GM23248 (cell line): ENCODE results near the gene CIRBP. TPM values are rescaled to one million over a fixed set of nuclear protein-coding genes. Genes with fewer than 3 reads are reported as not detected.

Source experiments
- DNase-seq: peaks from one replicate; pipeline ENCODE4 v3.0.0-alpha.2; 2015
- H2AFZ ChIP-seq: fragments of 200-600 bp; sonication (generic); 2 replicates; pipeline ENCODE4 v1.6.1; 2016; ENCODE audit warnings: antibody characterized with exemption
- H3F3A ChIP-seq: fragments of 200-600 bp; sonication (generic); 2 replicates; pipeline ENCODE4 v1.6.1; 2016; ENCODE audit warnings: mild to moderate bottlenecking, antibody characterized with exemption, mixed run types; ENCODE audit not compliant: insufficient read depth
- H3K27ac ChIP-seq: fragments of 200-600 bp; sonication (generic); 2 replicates; pipeline ENCODE4 v1.5.1; 2016; ENCODE audit warnings: mild to moderate bottlenecking
- H3K27me3 ChIP-seq: fragments of 200-600 bp; sonication (generic); replicated peaks from 2 replicates; pipeline ENCODE4 v1.6.1; 2016; ENCODE audit warnings: mild to moderate bottlenecking; ENCODE audit not compliant: insufficient read depth
- H3K36me3 ChIP-seq: fragments of 200-600 bp; sonication (generic); 2 replicates; pipeline ENCODE4 v1.6.1; 2016; ENCODE audit warnings: low read depth, mild to moderate bottlenecking
- H3K4me1 ChIP-seq: fragments of 200-600 bp; sonication (generic); 2 replicates; pipeline ENCODE4 v1.6.1; 2016; ENCODE audit warnings: mild to moderate bottlenecking; ENCODE audit not compliant: insufficient read depth
- H3K4me2 ChIP-seq: fragments of 200-600 bp; sonication (generic); one replicate; pipeline ENCODE4 v1.6.1; 2016; ENCODE audit warnings: mild to moderate bottlenecking; ENCODE audit not compliant: unreplicated experiment
- H3K4me3 ChIP-seq: fragments of 200-600 bp; sonication (generic); 2 replicates; pipeline ENCODE4 v1.5.1; 2016; ENCODE audit warnings: mild to moderate bottlenecking
- H3K79me2 ChIP-seq: fragments of 200-600 bp; sonication (generic); 2 replicates; pipeline ENCODE4 v1.6.1; 2016; ENCODE audit warnings: mild to moderate bottlenecking; ENCODE audit not compliant: insufficient read depth
- H3K9ac ChIP-seq: fragments of 200-600 bp; sonication (generic); 2 replicates; pipeline ENCODE4 v1.6.1; 2016; ENCODE audit warnings: mild to moderate bottlenecking
- H3K9me2 ChIP-seq: fragments of 200-600 bp; sonication (generic); 2 replicates; pipeline ENCODE4 v1.6.1; 2016; ENCODE audit warnings: mixed run types, mild to moderate bottlenecking, moderate library complexity; ENCODE audit not compliant: insufficient read depth
- H3K9me3 ChIP-seq: fragments of 200-600 bp; sonication (generic); one replicate; pipeline ENCODE4 v1.6.1; 2017; ENCODE audit warnings: low read depth
- H4K20me1 ChIP-seq: fragments of 200-600 bp; sonication (generic); 2 replicates; pipeline ENCODE4 v1.6.0; 2016; ENCODE audit not compliant: insufficient read depth
- EZH2 ChIP-seq: fragments of 200-600 bp; sonication (generic); IDR thresholded peaks from 2 replicates; pipeline ENCODE4 v1.6.1; 2018; ENCODE audit warnings: antibody characterized with exemption, mild to moderate bottlenecking; ENCODE audit not compliant: insufficient read depth, poor library complexity, severe bottlenecking
- EZH2phosphoT487 ChIP-seq: fragments of 200-600 bp; sonication (generic); IDR thresholded peaks from 2 replicates; pipeline ENCODE4 v1.6.1; 2018; ENCODE audit warnings: antibody characterized with exemption, moderate library complexity, mild to moderate bottlenecking, low read depth; ENCODE audit not compliant: insufficient read depth
- WGBS, 2 experiments: methylation state at CpG; one replicate each; pipeline ENCODE4 v1.1.6; 2015 to 2017; ENCODE audit warnings: low lambda C conversion rate in 2 of 2, low coverage in 1 of 2; ENCODE audit errors: missing lambda C conversion rate in 2 of 2; 5-methylcytosine and 5-hydroxymethylcytosine counted together
- in situ Hi-C: fragments of 300-500 bp; cut with MboI; formaldehyde crosslinking; loops from 2 replicates; pipeline ENCODE4 v1.15.0; 2020
- polyA plus RNA-seq: library from polyadenylated mRNA; unstranded; fragments of >200 nt; fragmentation: Nextera tagmentation; extraction: Ambion mirVana; gene quantifications from 2 replicates; pipeline ENCODE4 v1.2.1, GENCODE V29; 2016
- total RNA-seq: library from RNA; depleted of rRNA; stranded (reverse); fragments of >200 nt; shearing (Covaris generic); gene quantifications from 2 replicates; pipeline ENCODE4 v1.2.3, GENCODE V29; 2014

The CIRBP gene
- total and polyA plus RNA-seq, 2 experiments from 2014 or later, result 185 to 392 TPM

GRCh38 chr19:1259876-1260748 is 9.0 kb upstream of the CIRBP start:
- in situ Hi-C loops, result no loop called here
- H3K4me2 ChIP-seq, result peak overlapping the region; percentile 51
- H3K4me3 ChIP-seq, result peak overlapping the region; percentile 38; the same call in 1 of the 2 replicates
- peak; percentile 67 for DNase-seq
- peaks cover 32% of the 10 kb centered on the region for H3K79me2 ChIP-seq
- no peak for TF ChIP-seq EZH2phosphoT487
- no peak for TF ChIP-seq EZH2
- no peaks in the 10 kb centered on the region for H3K27me3 ChIP-seq
- no peaks in the 10 kb centered on the region for H4K20me1 ChIP-seq
- H3K9ac ChIP-seq, result peak overlapping the region; percentile 94
- 19 to 33% methylated on average over 10 to 31 of the region's 33 CpGs for WGBS, 2 experiments
- peaks cover 51% of the 10 kb centered on the region for H3F3A ChIP-seq
- H3K9me2 ChIP-seq, result no peaks in the 10 kb centered on the region
- H3K4me1 ChIP-seq, result peaks cover 41% of the 10 kb centered on the region
- no peaks in the 10 kb centered on the region for H3K9me3 ChIP-seq
- peak overlapping the region; percentile 98 for H3K27ac ChIP-seq
- H3K36me3 ChIP-seq, result peaks cover 25% of the 10 kb centered on the region; the same call in 1 of the 2 replicates
- no peak overlapping the region for H2AFZ ChIP-seq

- no peak for TF ChIP-seq EZH2phosphoT487
- TF ChIP-seq EZH2, result no peak
- Histone ChIP-seq H3F3A (peaks cover 46% of the 10 kb centered on the region), H3K9me3 (no peaks in the 10 kb centered on the region), H2AFZ (no peak overlapping the region), H3K4me1 (peaks cover 45% of the 10 kb centered on the region), H3K9ac (peak overlapping the region; percentile 94), H3K79me2 (peaks cover 24% of the 10 kb centered on the region), H4K20me1 (no peaks in the 10 kb centered on the region), H3K27me3 (no peaks in the 10 kb centered on the region), H3K4me2 (peak overlapping the region; percentile 98), H3K36me3 (peaks cover 17% of the 10 kb centered on the region; the same call in 1 of the 2 replicates), H3K9me2 (no peaks in the 10 kb centered on the region), H3K4me3 (peak overlapping the region; percentile 81), H3K27ac (peak overlapping the region; percentile 98)
- peak; percentile 99 for DNase-seq
- 1 to 6% methylated on average over 25 to 63 of the region's 83 CpGs for WGBS, 2 experiments
- in situ Hi-C loops, result no loop called here
Measured at GRCh38 chr19:1260749-1261537, 8.2 kb upstream of the CIRBP start.

- TF ChIP-seq EZH2phosphoT487 (no peak), EZH2 (no peak)
- no peaks in the 10 kb centered on the region for H3K9me3 ChIP-seq
- peaks cover 48% of the 10 kb centered on the region for H3K4me1 ChIP-seq
- no peak overlapping the region for H2AFZ ChIP-seq
- peak overlapping the region; percentile 98 for H3K4me2 ChIP-seq
- H4K20me1 ChIP-seq, result no peaks in the 10 kb centered on the region
- H3K36me3 ChIP-seq, result peaks cover 14% of the 10 kb centered on the region; the same call in 1 of the 2 replicates
- H3K4me3 ChIP-seq, result peak overlapping the region; percentile 81
- no peaks in the 10 kb centered on the region for H3K27me3 ChIP-seq
- peak; percentile 63 for DNase-seq
- H3K27ac ChIP-seq, result peak overlapping the region; percentile 98
- in situ Hi-C loops, result no loop called here
- peaks cover 40% of the 10 kb centered on the region for H3F3A ChIP-seq
- H3K9ac ChIP-seq, result peak overlapping the region; percentile 94
- peaks cover 19% of the 10 kb centered on the region for H3K79me2 ChIP-seq
- 21 to 25% methylated on average over 14 of the region's 14 CpGs for WGBS, 2 experiments
- no peaks in the 10 kb centered on the region for H3K9me2 ChIP-seq
Measured at GRCh38 chr19:1261538-1261797, 7.7 kb upstream of the CIRBP start.

- Histone ChIP-seq H4K20me1 (no peaks in the 10 kb centered on the region), H3K27me3 (no peaks in the 10 kb centered on the region), H3K9me3 (no peaks in the 10 kb centered on the region), H3K9me2 (no peaks in the 10 kb centered on the region), H3K9ac (peak overlapping the region; percentile 94), H3K4me2 (peak overlapping the region; percentile 98), H3K4me3 (peak overlapping the region; percentile 81), H3F3A (peaks cover 35% of the 10 kb centered on the region), H3K27ac (peak overlapping the region; percentile 98), H2AFZ (no peak overlapping the region), H3K36me3 (peaks cover 9% of the 10 kb centered on the region; the same call in 1 of the 2 replicates), H3K4me1 (peaks cover 48% of the 10 kb centered on the region), H3K79me2 (peaks cover 13% of the 10 kb centered on the region)
- DNase-seq, result peak; percentile 85
- no peak for TF ChIP-seq EZH2phosphoT487
- no peak for TF ChIP-seq EZH2
- in situ Hi-C loops, result no loop called here
- WGBS, 2 experiments, result 9 to 17% methylated on average over 25 of the region's 28 CpGs
Measured at GRCh38 chr19:1261798-1262622, 7.1 kb upstream of the CIRBP start.
